HEK293 (cell line): ENCODE data around the gene DCTN5.

Experiments
- CTCF ChIA-PET: fragments of 350-600 bp; formaldehyde crosslinking; extraction: SDS; loops from one replicate; lab custom pipeline; 2021; ENCODE audit warnings: antibody characterized with exemption; lab: Yijun Ruan, JAX
- POLR2A ChIA-PET: fragments of 300-600 bp; formaldehyde crosslinking; extraction: SDS; loops from one replicate; lab custom pipeline; 2020; ENCODE audit warnings: antibody characterized with exemption, inconsistent platforms; lab: Yijun Ruan, JAX
- H3K27ac ChIP-seq: fragments of 200-500 bp; sonication (Bioruptor generic); 2 replicates; pipeline ENCODE4 v1.5.1; 2014; ENCODE audit warnings: low read depth, low read length, control low read depth, inconsistent platforms; ENCODE audit errors: extremely low read depth
- H3K36me3 ChIP-seq, 2 experiments: fragments of 200-500 bp in 1 of 2; sonication (Bioruptor generic) in 1 of 2; 1 replicate in 1 of 2; 2 replicates in 1 of 2; pipeline ENCODE4 v1.5.1; 2014 to 2017; ENCODE audit warnings: inconsistent platforms in 2 of 2, low read length in 2 of 2; ENCODE audit not compliant: control insufficient read depth in 2 of 2, insufficient read depth in 1 of 2
- H3K4me1 ChIP-seq: fragments of 200-500 bp; sonication (Bioruptor generic); 2 replicates; pipeline ENCODE4 v1.5.1; 2014; ENCODE audit warnings: mild to moderate bottlenecking, low read length, inconsistent platforms; ENCODE audit not compliant: control insufficient read depth, insufficient read depth
- H3K4me3 ChIP-seq: 2 replicates; pipeline ENCODE4 v1.5.1; 2011; ENCODE audit warnings: low read depth, mild to moderate bottlenecking, control low read depth, low read length, moderate library complexity
- H3K9me3 ChIP-seq: fragments of 200-500 bp; sonication (Bioruptor generic); 2 replicates; pipeline ENCODE4 v1.5.1; 2014; ENCODE audit warnings: low read depth, low read length, inconsistent platforms; ENCODE audit not compliant: control insufficient read depth, insufficient read depth
- FEZF1 ChIP-seq: fragments of 450-650 bp; formaldehyde crosslinking; IDR thresholded peaks from 2 replicates; pipeline ENCODE4 v1.5.1; 2016; ENCODE audit warnings: missing biosample characterization, missing genetic modification characterization
- GFI1B ChIP-seq: fragments of 450-650 bp; formaldehyde crosslinking; IDR thresholded peaks from 2 replicates; pipeline ENCODE4 v1.5.1; 2016; ENCODE audit warnings: missing biosample characterization, missing genetic modification characterization
- IKZF3 ChIP-seq: fragments of 450-650 bp; IDR thresholded peaks from 2 replicates; pipeline ENCODE4 v1.5.0; 2018; ENCODE audit warnings: missing biosample characterization, mild to moderate bottlenecking, missing genetic modification characterization, moderate library complexity
- MEIS1 ChIP-seq: sonication (generic); formaldehyde crosslinking; IDR thresholded peaks from 2 replicates; pipeline ENCODE4 v1.8.1; 2022; ENCODE audit warnings: missing genetic modification reagents, mild to moderate bottlenecking, borderline replicate concordance
- SP7 ChIP-seq: fragments of 450-650 bp; formaldehyde crosslinking; IDR thresholded peaks from 2 replicates; pipeline ENCODE4 v1.5.1; 2016; ENCODE audit warnings: missing biosample characterization, missing genetic modification characterization
- TCF7L2 ChIP-seq: IDR thresholded peaks from 2 replicates; pipeline ENCODE4 v1.6.1; 2011; ENCODE audit warnings: low read depth, mild to moderate bottlenecking, inconsistent platforms, low read length, moderate library complexity, borderline replicate concordance
- ZBTB7A ChIP-seq: fragments of 450-650 bp; formaldehyde crosslinking; IDR thresholded peaks from 2 replicates; pipeline ENCODE4 v1.5.1; 2016; ENCODE audit warnings: low read depth, missing biosample characterization, missing genetic modification characterization
- ZEB2 ChIP-seq: fragments of 450-650 bp; formaldehyde crosslinking; IDR thresholded peaks from 2 replicates; pipeline ENCODE4 v1.5.1; 2016; ENCODE audit warnings: missing biosample characterization, missing genetic modification characterization
- ZFP37 ChIP-seq: fragments of 450-650 bp; formaldehyde crosslinking; IDR thresholded peaks from 2 replicates; pipeline ENCODE4 v1.5.1; 2016; ENCODE audit warnings: missing biosample characterization, missing genetic modification characterization
- ZNF214 ChIP-seq: fragments of 450-650 bp; formaldehyde crosslinking; IDR thresholded peaks from 2 replicates; pipeline ENCODE4 v1.5.1; 2017; ENCODE audit warnings: missing biosample characterization, mild to moderate bottlenecking, missing genetic modification characterization, borderline replicate concordance
- ZNF239 ChIP-seq: fragments of 450-650 bp; formaldehyde crosslinking; IDR thresholded peaks from 2 replicates; pipeline ENCODE4 v1.5.1; 2016; ENCODE audit warnings: missing biosample characterization, missing genetic modification characterization
- ZNF292 ChIP-seq: fragments of 450-650 bp; formaldehyde crosslinking; IDR thresholded peaks from 2 replicates; pipeline ENCODE4 v1.5.1; 2016; ENCODE audit warnings: low read depth, missing biosample characterization, missing genetic modification characterization, borderline replicate concordance
- ZNF37A ChIP-seq: fragments of 450-650 bp; IDR thresholded peaks from 2 replicates; pipeline ENCODE4 v1.5.1; 2018; ENCODE audit warnings: missing biosample characterization, missing genetic modification characterization
- ZNF394 ChIP-seq: fragments of 450-650 bp; formaldehyde crosslinking; IDR thresholded peaks from 2 replicates; pipeline ENCODE4 v1.5.1; 2016; ENCODE audit warnings: missing biosample characterization, missing genetic modification characterization, mild to moderate bottlenecking, moderate library complexity, borderline replicate concordance
- ZNF423 ChIP-seq: fragments of 450-650 bp; formaldehyde crosslinking; IDR thresholded peaks from 2 replicates; pipeline ENCODE4 v1.5.1; 2016; ENCODE audit warnings: missing biosample characterization, missing genetic modification characterization
- ZNF48 ChIP-seq: fragments of 450-650 bp; formaldehyde crosslinking; IDR thresholded peaks from 2 replicates; pipeline ENCODE4 v1.5.1; 2016; ENCODE audit warnings: missing biosample characterization, missing genetic modification characterization
- ZNF501 ChIP-seq: fragments of 450-650 bp; formaldehyde crosslinking; IDR thresholded peaks from 2 replicates; pipeline ENCODE4 v1.5.1; 2016; ENCODE audit warnings: missing biosample characterization, missing genetic modification characterization
- ZNF555 ChIP-seq: fragments of 450-650 bp; formaldehyde crosslinking; conservative IDR thresholded peaks from 2 replicates; pipeline ENCODE4 v1.5.1; 2017; ENCODE audit warnings: missing biosample characterization, mild to moderate bottlenecking, missing genetic modification characterization, inconsistent platforms
- ZNF670 ChIP-seq: fragments of 450-650 bp; formaldehyde crosslinking; IDR thresholded peaks from 2 replicates; pipeline ENCODE4 v1.5.1; 2016; ENCODE audit warnings: missing biosample characterization, missing genetic modification characterization, low read depth
- ZNF707 ChIP-seq: fragments of 450-650 bp; formaldehyde crosslinking; IDR thresholded peaks from 2 replicates; pipeline ENCODE4 v1.5.1; 2016; ENCODE audit warnings: missing biosample characterization, missing genetic modification characterization
- ZNF776 ChIP-seq: fragments of 450-650 bp; formaldehyde crosslinking; IDR thresholded peaks from 2 replicates; pipeline ENCODE4 v1.5.0; 2017; ENCODE audit warnings: missing biosample characterization, missing genetic modification characterization, borderline replicate concordance
- ZSCAN16 ChIP-seq: fragments of 450-650 bp; formaldehyde crosslinking; IDR thresholded peaks from 2 replicates; pipeline ENCODE4 v1.5.1; 2016; ENCODE audit warnings: missing biosample characterization, missing genetic modification characterization
- ZSCAN23 ChIP-seq: fragments of 450-650 bp; formaldehyde crosslinking; IDR thresholded peaks from 2 replicates; pipeline ENCODE4 v1.5.1; 2016; ENCODE audit warnings: missing biosample characterization, missing genetic modification characterization
- TF ChIP-seq, protein P1 (sequence below): fragments of 450-650 bp; formaldehyde crosslinking; IDR thresholded peaks from 2 replicates; pipeline ENCODE4; 2016; ENCODE audit warnings: missing biosample characterization, missing genetic modification characterization
- TF ChIP-seq, protein P2 (sequence below): fragments of 450-650 bp; formaldehyde crosslinking; IDR thresholded peaks from 2 replicates; pipeline ENCODE4 v1.5.1; 2016; ENCODE audit warnings: missing biosample characterization, missing genetic modification characterization
- TF ChIP-seq, protein P3 (sequence below): fragments of 450-650 bp; formaldehyde crosslinking; IDR thresholded peaks from 2 replicates; pipeline ENCODE4 v1.5.1; 2017; ENCODE audit warnings: missing biosample characterization, missing genetic modification characterization
- TF ChIP-seq, protein P4 (sequence below): fragments of 450-650 bp; formaldehyde crosslinking; IDR thresholded peaks from 2 replicates; pipeline ENCODE4 v1.5.1; 2016; ENCODE audit warnings: missing biosample characterization, missing genetic modification characterization
- TF ChIP-seq, protein P5 (sequence below): fragments of 450-650 bp; formaldehyde crosslinking; IDR thresholded peaks from 2 replicates; pipeline ENCODE4 v1.5.1; 2016; ENCODE audit warnings: missing biosample characterization, missing genetic modification characterization, low read depth

DCTN5 gene

DNA sequence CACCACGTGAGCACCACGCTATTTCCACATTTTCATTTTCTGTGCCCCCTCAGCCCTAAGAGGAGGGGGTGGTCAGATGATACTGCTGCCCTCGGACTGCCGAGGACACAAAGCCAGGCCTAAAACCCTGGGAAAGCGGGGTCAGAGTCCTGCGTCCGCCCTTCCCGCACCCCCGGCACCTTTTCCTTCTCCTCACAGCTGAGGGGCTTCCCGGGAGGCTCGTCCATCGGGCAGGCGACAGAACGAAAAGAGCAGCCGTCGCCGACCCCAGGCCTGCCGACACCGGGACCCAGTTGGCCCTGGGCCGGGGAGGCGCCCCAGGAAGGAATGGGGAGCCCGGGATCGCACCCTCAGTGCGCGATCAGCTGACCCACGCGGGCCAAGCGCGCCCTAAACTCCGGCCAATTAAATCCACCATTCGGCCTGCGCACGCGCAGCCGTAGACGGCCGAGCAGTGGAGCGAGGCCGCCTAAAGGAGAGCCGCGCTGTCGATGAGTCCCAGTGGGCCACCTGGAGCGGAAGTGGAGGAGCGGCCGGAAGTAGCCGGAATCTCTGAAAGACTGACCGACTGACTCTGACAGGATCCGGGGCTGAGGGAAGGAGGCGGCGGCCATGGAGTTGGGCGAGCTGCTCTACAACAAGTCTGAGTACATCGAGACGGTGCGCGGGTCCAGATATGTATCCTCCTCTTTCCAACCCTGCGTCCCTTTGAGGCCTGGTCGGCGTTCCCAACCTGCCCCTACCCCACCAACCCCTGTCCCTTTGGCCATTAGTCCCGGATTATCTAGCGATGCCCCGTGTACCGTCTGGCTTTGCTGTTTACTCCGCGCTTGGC is at the start of gene DCTN5, which contains the start of gene PALB2:
Gene DCTN5, plus strand, starts transcription at position 536 of the 835 bp plus-strand sequence. Its CDS starts 77 bp downstream, at position 613.
Gene PALB2, minus strand, starts transcription at position 380 of the 835 bp plus-strand sequence. Its CDS starts 153 bp downstream, at position 227.
- POLR2A ChIA-PET, result interaction anchor here (0.5 to 1.3 kb wide), 6 partner anchors 10 to 740 kb away, joined by 3 to 7 read pairs (median 4); partner anchors contain the start of genes EARS2, NDUFAB1, PLK1 and UBFD1
- H3K4me1 ChIP-seq, result 0 out of 2 replicates have a peak, but pooled peaks cover 2% of the 10 kb centered on the region
- CTCF ChIA-PET, result interaction anchor here (1.0 to 1.6 kb wide), 2 partner anchors 18 to 45 kb away, joined by 3 read pairs; no protein-coding TSS in a partner anchor
- TF ChIP-seq ZNF555 (no peak), IKZF3 (tag by site-specific recombination) (no peak), ZSCAN23 (tag by site-specific recombination) (no peak), ZNF423 (tag by site-specific recombination) (no peak), SP7 (tag by site-specific recombination) (peak; percentile 67), ZNF48 (tag by site-specific recombination) (no peak), GFI1B (no peak; the same call in 1 of the 2 replicates), ZNF239 (tag by site-specific recombination) (no peak), ZBTB7A (tag by site-specific recombination) (no peak), ZEB2 (tag by site-specific recombination) (0 out of 2 replicates have a peak, but pooled peaks have one; percentile 31), FEZF1 (0 out of 2 replicates have a peak, but pooled peaks have one; percentile 20), ZNF501 (tag by site-specific recombination) (no peak), ZSCAN16 (no peak; the same call in 1 of the 2 replicates), ZNF214 (tag by site-specific recombination) (no peak), ZNF292 (tag by site-specific recombination) (0 out of 2 replicates have a peak, but pooled peaks have one; percentile 18), ZNF776 (no peak), ZNF37A (tag by site-specific recombination) (no peak), ZNF707 (no peak), ZFP37 (no peak), ZNF670 (tag by site-specific recombination) (no peak), TCF7L2 (no peak), MEIS1 (CRISPR knock-in tag) (no peak), ZNF394 (peak; percentile 88; the same call in 1 of the 2 replicates)
- TF ChIP-seq, protein P1, sequence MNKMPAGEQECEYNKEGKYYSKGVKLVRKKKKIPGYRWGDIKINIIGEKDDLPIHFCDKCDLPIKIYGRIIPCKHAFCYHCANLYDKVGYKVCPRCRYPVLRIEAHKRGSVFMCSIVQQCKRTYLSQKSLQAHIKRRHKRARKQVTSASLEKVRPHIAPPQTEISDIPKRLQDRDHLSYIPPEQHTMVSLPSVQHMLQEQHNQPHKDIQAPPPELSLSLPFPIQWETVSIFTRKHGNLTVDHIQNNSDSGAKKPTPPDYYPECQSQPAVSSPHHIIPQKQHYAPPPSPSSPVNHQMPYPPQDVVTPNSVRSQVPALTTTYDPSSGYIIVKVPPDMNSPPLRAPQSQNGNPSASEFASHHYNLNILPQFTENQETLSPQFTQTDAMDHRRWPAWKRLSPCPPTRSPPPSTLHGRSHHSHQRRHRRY, result no peak
- TF ChIP-seq, protein P2, sequence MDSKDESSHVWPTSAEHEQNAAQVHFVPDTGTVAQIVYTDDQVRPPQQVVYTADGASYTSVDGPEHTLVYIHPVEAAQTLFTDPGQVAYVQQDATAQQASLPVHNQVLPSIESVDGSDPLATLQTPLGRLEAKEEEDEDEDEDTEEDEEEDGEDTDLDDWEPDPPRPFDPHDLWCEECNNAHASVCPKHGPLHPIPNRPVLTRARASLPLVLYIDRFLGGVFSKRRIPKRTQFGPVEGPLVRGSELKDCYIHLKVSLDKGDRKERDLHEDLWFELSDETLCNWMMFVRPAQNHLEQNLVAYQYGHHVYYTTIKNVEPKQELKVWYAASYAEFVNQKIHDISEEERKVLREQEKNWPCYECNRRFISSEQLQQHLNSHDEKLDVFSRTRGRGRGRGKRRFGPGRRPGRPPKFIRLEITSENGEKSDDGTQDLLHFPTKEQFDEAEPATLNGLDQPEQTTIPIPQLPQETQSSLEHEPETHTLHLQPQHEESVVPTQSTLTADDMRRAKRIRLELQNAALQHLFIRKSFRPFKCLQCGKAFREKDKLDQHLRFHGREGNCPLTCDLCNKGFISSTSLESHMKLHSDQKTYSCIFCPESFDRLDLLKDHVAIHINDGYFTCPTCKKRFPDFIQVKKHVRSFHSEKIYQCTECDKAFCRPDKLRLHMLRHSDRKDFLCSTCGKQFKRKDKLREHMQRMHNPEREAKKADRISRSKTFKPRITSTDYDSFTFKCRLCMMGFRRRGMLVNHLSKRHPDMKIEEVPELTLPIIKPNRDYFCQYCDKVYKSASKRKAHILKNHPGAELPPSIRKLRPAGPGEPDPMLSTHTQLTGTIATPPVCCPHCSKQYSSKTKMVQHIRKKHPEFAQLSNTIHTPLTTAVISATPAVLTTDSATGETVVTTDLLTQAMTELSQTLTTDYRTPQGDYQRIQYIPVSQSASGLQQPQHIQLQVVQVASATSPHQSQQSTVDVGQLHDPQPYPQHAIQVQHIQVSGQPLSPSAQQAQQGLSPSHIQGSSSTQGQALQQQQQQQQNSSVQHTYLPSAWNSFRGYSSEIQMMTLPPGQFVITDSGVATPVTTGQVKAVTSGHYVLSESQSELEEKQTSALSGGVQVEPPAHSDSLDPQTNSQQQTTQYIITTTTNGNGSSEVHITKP (tag by site-specific recombination), result no peak
- TF ChIP-seq, protein P3, sequence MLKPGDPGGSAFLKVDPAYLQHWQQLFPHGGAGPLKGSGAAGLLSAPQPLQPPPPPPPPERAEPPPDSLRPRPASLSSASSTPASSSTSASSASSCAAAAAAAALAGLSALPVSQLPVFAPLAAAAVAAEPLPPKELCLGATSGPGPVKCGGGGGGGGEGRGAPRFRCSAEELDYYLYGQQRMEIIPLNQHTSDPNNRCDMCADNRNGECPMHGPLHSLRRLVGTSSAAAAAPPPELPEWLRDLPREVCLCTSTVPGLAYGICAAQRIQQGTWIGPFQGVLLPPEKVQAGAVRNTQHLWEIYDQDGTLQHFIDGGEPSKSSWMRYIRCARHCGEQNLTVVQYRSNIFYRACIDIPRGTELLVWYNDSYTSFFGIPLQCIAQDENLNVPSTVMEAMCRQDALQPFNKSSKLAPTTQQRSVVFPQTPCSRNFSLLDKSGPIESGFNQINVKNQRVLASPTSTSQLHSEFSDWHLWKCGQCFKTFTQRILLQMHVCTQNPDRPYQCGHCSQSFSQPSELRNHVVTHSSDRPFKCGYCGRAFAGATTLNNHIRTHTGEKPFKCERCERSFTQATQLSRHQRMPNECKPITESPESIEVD (tag by site-specific recombination), result no peak
- TF ChIP-seq, protein P4, sequence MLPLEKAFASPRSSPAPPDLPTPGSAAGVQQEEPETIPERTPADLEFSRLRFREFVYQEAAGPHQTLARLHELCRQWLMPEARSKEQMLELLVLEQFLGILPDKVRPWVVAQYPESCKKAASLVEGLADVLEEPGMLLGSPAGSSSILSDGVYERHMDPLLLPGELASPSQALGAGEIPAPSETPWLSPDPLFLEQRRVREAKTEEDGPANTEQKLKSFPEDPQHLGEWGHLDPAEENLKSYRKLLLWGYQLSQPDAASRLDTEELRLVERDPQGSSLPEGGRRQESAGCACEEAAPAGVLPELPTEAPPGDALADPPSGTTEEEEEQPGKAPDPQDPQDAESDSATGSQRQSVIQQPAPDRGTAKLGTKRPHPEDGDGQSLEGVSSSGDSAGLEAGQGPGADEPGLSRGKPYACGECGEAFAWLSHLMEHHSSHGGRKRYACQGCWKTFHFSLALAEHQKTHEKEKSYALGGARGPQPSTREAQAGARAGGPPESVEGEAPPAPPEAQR (tag by site-specific recombination), result no peak
- TF ChIP-seq, protein P5, sequence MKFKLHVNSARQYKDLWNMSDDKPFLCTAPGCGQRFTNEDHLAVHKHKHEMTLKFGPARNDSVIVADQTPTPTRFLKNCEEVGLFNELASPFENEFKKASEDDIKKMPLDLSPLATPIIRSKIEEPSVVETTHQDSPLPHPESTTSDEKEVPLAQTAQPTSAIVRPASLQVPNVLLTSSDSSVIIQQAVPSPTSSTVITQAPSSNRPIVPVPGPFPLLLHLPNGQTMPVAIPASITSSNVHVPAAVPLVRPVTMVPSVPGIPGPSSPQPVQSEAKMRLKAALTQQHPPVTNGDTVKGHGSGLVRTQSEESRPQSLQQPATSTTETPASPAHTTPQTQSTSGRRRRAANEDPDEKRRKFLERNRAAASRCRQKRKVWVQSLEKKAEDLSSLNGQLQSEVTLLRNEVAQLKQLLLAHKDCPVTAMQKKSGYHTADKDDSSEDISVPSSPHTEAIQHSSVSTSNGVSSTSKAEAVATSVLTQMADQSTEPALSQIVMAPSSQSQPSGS, result no peak

More for the DNA sequence above, at the start of gene DCTN5, which contains the start of gene PALB2:
- Histone ChIP-seq H3K27ac (peak within 1 kb of the TSS; percentile 75), H3K9me3 (no peaks in the 10 kb centered on the region), H3K4me3 (peak within 1 kb of the TSS; percentile 96), H3K36me3 (peaks cover 43 to 49% of the 10 kb centered on the region in 2 experiments)
